ENCODE results near the gene ARVCF. TPM values are rescaled to one million over a fixed set of nuclear protein-coding genes. Genes with fewer than 3 reads are reported as not detected.

ARVCF gene
- total and polyA plus RNA-seq, 9 of the 15 experiments (the other 6 are each of a cell fraction or from before 2014, with no cell fraction given) = 0.03 to 97.4 (median 15.6) TPM

DNA sequence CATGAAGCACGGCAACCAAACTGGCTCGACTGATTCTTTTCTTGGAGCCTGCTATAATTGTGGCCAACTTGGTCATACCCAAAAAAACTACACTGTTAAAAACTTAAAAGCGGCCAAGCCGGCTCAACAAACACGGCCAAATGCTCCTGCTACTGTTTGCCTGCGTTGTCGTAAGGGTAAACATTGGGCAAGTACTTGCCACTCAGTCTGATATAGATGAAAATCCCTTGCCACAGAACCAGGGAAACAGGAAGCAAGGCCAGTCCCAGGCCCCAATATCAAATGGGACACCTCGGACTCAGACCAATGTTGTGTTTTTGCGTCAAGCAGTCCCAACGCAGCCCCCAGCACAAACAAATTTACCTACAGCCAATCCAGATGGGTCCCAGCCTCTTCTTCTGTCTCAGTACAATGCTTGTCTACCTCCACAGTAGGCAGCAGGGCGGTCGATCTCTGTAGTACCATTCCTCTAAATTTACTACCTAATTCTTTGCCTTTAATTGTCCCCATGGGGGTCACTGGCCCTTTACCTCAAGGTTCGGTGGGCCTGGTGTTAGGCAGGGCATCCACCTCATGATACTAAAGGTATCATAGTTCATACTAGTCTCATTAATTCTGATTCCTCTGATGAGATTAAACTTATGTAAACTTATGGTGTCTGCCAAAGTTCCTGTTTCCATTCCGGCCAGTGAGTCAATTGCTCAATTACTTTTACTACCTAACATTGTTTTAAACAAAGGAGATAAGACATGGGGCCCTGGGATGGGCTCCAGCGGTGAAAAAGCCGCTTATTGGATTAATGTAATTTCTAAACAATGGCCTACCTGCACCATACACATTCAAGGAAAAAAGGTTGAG, 78.8 kb downstream of the ARVCF start:
- ATAC-seq (no peak), DNase-seq (ENCODE audit: extremely low read depth in 1 of 4, low spot score in 3 of 4) (no peak), FAIRE-seq (no peak)
- CTCF ChIA-PET (ENCODE audit: low intra/inter-chr PET ratio) = no interaction called here
- peaks cover 27% of the 10 kb centered on the region; the same call in 2 of the 3 replicates for H3K36me3 ChIP-seq (ENCODE audit: control insufficient read depth, insufficient read depth, low read length)
- peaks cover 17 to 23% of the 10 kb centered on the region in 2 experiments for H3K4me1 ChIP-seq (replicated peaks in 1 of 2; ENCODE audit: control insufficient read depth in 2 of 2, insufficient read depth in 2 of 2, low read length in 2 of 2)
- intact Hi-C loops (cut with micrococcal nuclease) = no loop called here
- H2AFZ ChIP-seq (ENCODE audit: low read depth, low read length) = no peak overlapping the region
- peaks cover 2% of the 10 kb centered on the region; the same call in 1 of the 2 replicates for H4K20me1 ChIP-seq (replicated peaks; ENCODE audit: control insufficient read depth, insufficient read depth, low read length)
- no peaks in the 10 kb centered on the region; a peak in 1 of 5 replicates for H3K27me3 ChIP-seq (ENCODE audit: control insufficient read depth in 2 of 2, insufficient read depth in 2 of 2, low read length in 2 of 2)
- POLR2A ChIA-PET = interaction anchor here (0.5 to 1.2 kb wide), 5 partner anchors 13 to 276 kb away, joined by 3 to 6 read pairs (median 3); no protein-coding TSS in a partner anchor
- no peak overlapping the region for H3K4me2 ChIP-seq (ENCODE audit: insufficient read depth, low read length)
- peaks cover 19% of the 10 kb centered on the region for H3K9me3 ChIP-seq (replicated peaks; ENCODE audit: control insufficient read depth, insufficient read depth, low read depth, low read length)
- no peak overlapping the region for H3K4me3 ChIP-seq
- WGBS (ENCODE audit: insufficient coverage, low coverage, missing lambda C conversion rate) = 95% methylated on average over 16 of the region's 16 CpGs
- in situ Hi-C loops (cut with MboI) = no loop called here
- no TSS peak for BruUV-seq (replicated peaks)
- H3K9ac ChIP-seq (ENCODE audit: insufficient read depth in 1 of 2, low read depth in 2 of 2, low read length in 2 of 2) = no peak overlapping the region
- H3K79me2 ChIP-seq (ENCODE audit: control insufficient read depth, insufficient read depth, low read length) = peaks cover 28% of the 10 kb centered on the region
- peaks cover 8% of the 10 kb centered on the region for H3K9me1 ChIP-seq (ENCODE audit: control insufficient read depth, insufficient read depth, low read length)
- no peak overlapping the region for H3K27ac ChIP-seq (ENCODE audit: extremely low read depth, low read depth, low read length)
- no peak for TF ChIP-seq SETDB1 (IDR thresholded peaks at IDR 0.05; ENCODE audit: low read length)
- no peak for TF ChIP-seq HNRNPK (IDR thresholded peaks at IDR 0.05; ENCODE audit: low read depth, low read length, poor library complexity, severe bottlenecking)
- no peak for TF ChIP-seq POLR2B (IDR thresholded peaks at IDR 0.05; ENCODE audit: low read depth, partially characterized antibody)
- no peak for TF ChIP-seq ZNF507 (tag; conservative IDR thresholded peaks at IDR 0.05)
- no peak for TF ChIP-seq PTBP1 (IDR thresholded peaks at IDR 0.05; ENCODE audit: low read depth, low read length)
- no peak for TF ChIP-seq KLF13 (tag; IDR thresholded peaks at IDR 0.05; ENCODE audit: borderline replicate concordance, low read depth)
- TF ChIP-seq, protein P1, sequence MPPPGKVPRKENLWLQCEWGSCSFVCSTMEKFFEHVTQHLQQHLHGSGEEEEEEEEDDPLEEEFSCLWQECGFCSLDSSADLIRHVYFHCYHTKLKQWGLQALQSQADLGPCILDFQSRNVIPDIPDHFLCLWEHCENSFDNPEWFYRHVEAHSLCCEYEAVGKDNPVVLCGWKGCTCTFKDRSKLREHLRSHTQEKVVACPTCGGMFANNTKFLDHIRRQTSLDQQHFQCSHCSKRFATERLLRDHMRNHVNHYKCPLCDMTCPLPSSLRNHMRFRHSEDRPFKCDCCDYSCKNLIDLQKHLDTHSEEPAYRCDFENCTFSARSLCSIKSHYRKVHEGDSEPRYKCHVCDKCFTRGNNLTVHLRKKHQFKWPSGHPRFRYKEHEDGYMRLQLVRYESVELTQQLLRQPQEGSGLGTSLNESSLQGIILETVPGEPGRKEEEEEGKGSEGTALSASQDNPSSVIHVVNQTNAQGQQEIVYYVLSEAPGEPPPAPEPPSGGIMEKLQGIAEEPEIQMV (tag; conservative IDR thresholded peaks at IDR 0.05; ENCODE audit: low read depth) = no peak
- no peak for TF ChIP-seq SMARCA4 (IDR thresholded peaks at IDR 0.05)
- TF ChIP-seq NFIC (IDR thresholded peaks at IDR 0.05) = no peak
- TF ChIP-seq BRD9 (IDR thresholded peaks at IDR 0.05; ENCODE audit: low read depth, partially characterized antibody) = no peak
- no peak for TF ChIP-seq ZNF23 (CRISPR knock-in tag; IDR thresholded peaks at IDR 0.05)
- TF ChIP-seq, protein P2, sequence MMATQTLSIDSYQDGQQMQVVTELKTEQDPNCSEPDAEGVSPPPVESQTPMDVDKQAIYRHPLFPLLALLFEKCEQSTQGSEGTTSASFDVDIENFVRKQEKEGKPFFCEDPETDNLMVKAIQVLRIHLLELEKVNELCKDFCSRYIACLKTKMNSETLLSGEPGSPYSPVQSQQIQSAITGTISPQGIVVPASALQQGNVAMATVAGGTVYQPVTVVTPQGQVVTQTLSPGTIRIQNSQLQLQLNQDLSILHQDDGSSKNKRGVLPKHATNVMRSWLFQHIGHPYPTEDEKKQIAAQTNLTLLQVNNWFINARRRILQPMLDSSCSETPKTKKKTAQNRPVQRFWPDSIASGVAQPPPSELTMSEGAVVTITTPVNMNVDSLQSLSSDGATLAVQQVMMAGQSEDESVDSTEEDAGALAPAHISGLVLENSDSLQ (IDR thresholded peaks at IDR 0.05) = no peak
- no peak for TF ChIP-seq NCOA2 (IDR thresholded peaks at IDR 0.05; ENCODE audit: partially characterized antibody in 2 of 2)
- TF ChIP-seq, protein P3, sequence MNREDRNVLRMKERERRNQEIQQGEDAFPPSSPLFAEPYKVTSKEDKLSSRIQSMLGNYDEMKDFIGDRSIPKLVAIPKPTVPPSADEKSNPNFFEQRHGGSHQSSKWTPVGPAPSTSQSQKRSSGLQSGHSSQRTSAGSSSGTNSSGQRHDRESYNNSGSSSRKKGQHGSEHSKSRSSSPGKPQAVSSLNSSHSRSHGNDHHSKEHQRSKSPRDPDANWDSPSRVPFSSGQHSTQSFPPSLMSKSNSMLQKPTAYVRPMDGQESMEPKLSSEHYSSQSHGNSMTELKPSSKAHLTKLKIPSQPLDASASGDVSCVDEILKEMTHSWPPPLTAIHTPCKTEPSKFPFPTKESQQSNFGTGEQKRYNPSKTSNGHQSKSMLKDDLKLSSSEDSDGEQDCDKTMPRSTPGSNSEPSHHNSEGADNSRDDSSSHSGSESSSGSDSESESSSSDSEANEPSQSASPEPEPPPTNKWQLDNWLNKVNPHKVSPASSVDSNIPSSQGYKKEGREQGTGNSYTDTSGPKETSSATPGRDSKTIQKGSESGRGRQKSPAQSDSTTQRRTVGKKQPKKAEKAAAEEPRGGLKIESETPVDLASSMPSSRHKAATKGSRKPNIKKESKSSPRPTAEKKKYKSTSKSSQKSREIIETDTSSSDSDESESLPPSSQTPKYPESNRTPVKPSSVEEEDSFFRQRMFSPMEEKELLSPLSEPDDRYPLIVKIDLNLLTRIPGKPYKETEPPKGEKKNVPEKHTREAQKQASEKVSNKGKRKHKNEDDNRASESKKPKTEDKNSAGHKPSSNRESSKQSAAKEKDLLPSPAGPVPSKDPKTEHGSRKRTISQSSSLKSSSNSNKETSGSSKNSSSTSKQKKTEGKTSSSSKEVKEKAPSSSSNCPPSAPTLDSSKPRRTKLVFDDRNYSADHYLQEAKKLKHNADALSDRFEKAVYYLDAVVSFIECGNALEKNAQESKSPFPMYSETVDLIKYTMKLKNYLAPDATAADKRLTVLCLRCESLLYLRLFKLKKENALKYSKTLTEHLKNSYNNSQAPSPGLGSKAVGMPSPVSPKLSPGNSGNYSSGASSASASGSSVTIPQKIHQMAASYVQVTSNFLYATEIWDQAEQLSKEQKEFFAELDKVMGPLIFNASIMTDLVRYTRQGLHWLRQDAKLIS (CRISPR knock-in tag; IDR thresholded peaks at IDR 0.05) = no peak
- TF ChIP-seq FOXP1 (CRISPR knock-in tag; IDR thresholded peaks at IDR 0.05) = no peak
- TF ChIP-seq DIDO1 (tag; IDR thresholded peaks at IDR 0.05; ENCODE audit: low read depth) = no peak

All from K562 (cell line).